BJ (cell line): ENCODE results near the gene SIGLEC6. TPM values are rescaled to one million over a fixed set of nuclear protein-coding genes. Genes with fewer than 3 reads are reported as not detected.

Experiments
- CTCF ChIA-PET: fragments of 350-600 bp; formaldehyde crosslinking; extraction: SDS; loops from one replicate; lab custom pipeline; 2021; ENCODE audit warnings: antibody characterized with exemption, inconsistent platforms; lab: Yijun Ruan, JAX
- POLR2A ChIA-PET: fragments of 300-600 bp; sonication (Branson Sonifier 250); formaldehyde crosslinking; extraction: SDS; loops from one replicate; lab custom pipeline; 2021; ENCODE audit warnings: antibody characterized with exemption; lab: Charles Lee
- DNase-seq: peaks from one replicate; pipeline ENCODE4 v3.0.0-alpha.2; 2011; ENCODE audit warnings: low read depth
- H3K27me3 ChIP-seq: 2 replicates; pipeline ENCODE4 v1.6.0; 2011; ENCODE audit warnings: low read length; ENCODE audit not compliant: control insufficient read depth, insufficient read depth
- H3K36me3 ChIP-seq: 2 replicates; pipeline ENCODE4 v1.5.1; 2011; ENCODE audit warnings: low read length; ENCODE audit not compliant: control insufficient read depth, insufficient read depth
- H3K4me3 ChIP-seq: 2 replicates; pipeline ENCODE4 v1.5.1; 2011; ENCODE audit warnings: low read depth, mild to moderate bottlenecking, control low read depth, low read length
- CTCF ChIP-seq: IDR thresholded peaks from 2 replicates; pipeline ENCODE4 v1.5.1; 2011; ENCODE audit warnings: low read depth, mild to moderate bottlenecking, control low read depth, inconsistent platforms, low read length, moderate library complexity; ENCODE audit not compliant: insufficient read depth
- polyA plus RNA-seq: library from polyadenylated mRNA; depleted of rRNA; stranded (reverse); fragments of >200 nt; gene quantifications from 2 replicates; pipeline ENCODE4 v1.2.3, GENCODE V29; 2011

The SIGLEC6 gene
- polyA plus RNA-seq, 1 experiment = not detected

GRCh38 chr19:51571599-51571998 is 40.1 kb upstream of the SIGLEC6 start:
- TF ChIP-seq CTCF = no peak
- POLR2A ChIA-PET = no interaction called here
- CTCF ChIA-PET = no interaction called here

GRCh38 chr19:51570962-51571575 is 39.6 kb upstream of the SIGLEC6 start, which contains the start of gene ZNF175:
Gene ZNF175 (plus strand): TSS chr19:51571283. CDS start chr19:51573330, 2,047 bp downstream.
- TF ChIP-seq CTCF = no peak
- Histone ChIP-seq H3K36me3 (peaks cover 7% of the 10 kb centered on the region), H3K27me3 (no peaks in the 10 kb centered on the region), H3K4me3 (peak within 1 kb of the TSS; percentile 69)
- DNase-seq = peak; percentile 93
- POLR2A ChIA-PET = no interaction called here
- CTCF ChIA-PET = interaction anchor here (0.6 kb wide), 1 partner anchor 27 kb away, joined by 4 read pairs; no protein-coding TSS in a partner anchor

More at GRCh38 chr19:51571599-51571998, 40.1 kb upstream of the SIGLEC6 start:
- peaks cover 8% of the 10 kb centered on the region for H3K36me3 ChIP-seq
- peak overlapping the region; percentile 69 for H3K4me3 ChIP-seq
- H3K27me3 ChIP-seq = no peaks in the 10 kb centered on the region
- DNase-seq = no peak

DNA sequence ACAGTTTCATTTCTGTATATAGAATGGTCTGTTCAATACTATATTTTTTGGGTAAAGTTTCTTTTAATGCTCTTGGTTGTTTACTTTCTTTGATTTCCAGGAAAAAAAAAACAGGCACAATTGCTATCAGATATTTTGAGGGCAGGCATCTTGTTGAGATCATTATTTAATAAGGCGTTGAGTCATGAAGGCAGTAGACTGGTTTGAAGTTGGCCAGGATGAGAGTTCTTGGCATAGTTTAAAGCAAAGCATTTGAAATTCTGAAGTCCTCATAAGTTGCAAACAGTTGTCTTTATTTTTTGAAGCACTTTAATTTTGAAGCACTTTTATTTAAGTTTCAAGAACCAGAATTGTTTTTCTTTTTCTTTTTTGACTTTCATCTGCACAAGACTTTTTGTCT is 37.0 kb upstream of the SIGLEC6 start:
- no peak overlapping the region for H3K4me3 ChIP-seq
- peaks cover 3% of the 10 kb centered on the region for H3K36me3 ChIP-seq
- ChIA-PET POLR2A (no interaction called here), CTCF (no interaction called here)
- H3K27me3 ChIP-seq = no peaks in the 10 kb centered on the region
- no peak for TF ChIP-seq CTCF
- DNase-seq = no peak

DNA sequence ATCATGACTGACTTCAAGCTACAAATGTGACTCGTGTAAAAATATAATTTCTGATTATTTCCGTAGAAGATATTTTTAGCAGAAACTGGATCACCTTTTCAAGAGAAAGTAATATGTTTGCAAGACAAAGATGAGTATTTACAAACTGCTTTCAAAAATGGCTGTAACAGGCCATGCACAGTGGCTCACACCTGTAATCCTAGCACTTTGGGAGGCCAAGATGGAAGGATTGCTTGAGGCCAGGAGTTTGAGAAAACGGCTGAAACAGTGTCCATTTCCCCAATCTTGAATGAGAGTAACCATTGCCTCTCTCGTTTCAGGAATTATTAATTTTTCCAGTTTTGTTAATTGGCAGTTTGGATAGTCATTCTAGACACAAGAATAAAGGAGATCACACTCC is 36.1 kb upstream of the SIGLEC6 start:
- Histone ChIP-seq H3K27me3 (no peaks in the 10 kb centered on the region), H3K36me3 (no peaks in the 10 kb centered on the region), H3K4me3 (no peak overlapping the region)
- POLR2A ChIA-PET = no interaction called here
- no peak for DNase-seq
- CTCF ChIA-PET = no interaction called here
- no peak for TF ChIP-seq CTCF

GRCh38 chr19:51566489-51567100 is 35.1 kb upstream of the SIGLEC6 start:
- Histone ChIP-seq H3K36me3 (no peaks in the 10 kb centered on the region), H3K27me3 (no peaks in the 10 kb centered on the region), H3K4me3 (no peak overlapping the region)
- POLR2A ChIA-PET = no interaction called here
- no peak for TF ChIP-seq CTCF
- CTCF ChIA-PET = no interaction called here
- no peak for DNase-seq
